ENCODE measurements around the gene WHRN.

WHRN gene

GRCh38 chr9:114505187-114506081, at the start of gene WHRN:
WHRN (minus strand) TSS chr9:114505473; CDS start chr9:114504801, 672 bp downstream.
- DNase-seq, result peak; percentile 86

DNA sequence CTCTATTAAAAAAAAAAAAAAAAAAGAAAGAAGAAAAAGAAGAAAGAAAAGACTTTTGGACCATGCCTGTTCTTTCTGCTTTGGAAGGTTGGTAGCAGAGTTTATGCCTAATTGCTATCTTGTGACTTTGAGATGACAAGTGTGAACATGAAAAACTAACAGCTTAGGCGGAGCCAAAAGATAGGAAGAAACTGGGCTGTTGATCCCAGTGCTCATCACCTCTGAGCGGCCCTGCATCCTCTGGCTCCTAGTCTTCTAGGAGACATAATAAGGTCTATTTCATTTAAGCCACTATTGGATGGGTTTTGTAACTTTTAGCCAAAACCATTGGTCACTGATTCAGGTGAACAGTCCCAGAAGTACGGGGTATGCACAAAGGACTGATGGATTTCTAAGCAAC, 47.9 kb upstream of the WHRN start:
- no peak for DNase-seq

DNA sequence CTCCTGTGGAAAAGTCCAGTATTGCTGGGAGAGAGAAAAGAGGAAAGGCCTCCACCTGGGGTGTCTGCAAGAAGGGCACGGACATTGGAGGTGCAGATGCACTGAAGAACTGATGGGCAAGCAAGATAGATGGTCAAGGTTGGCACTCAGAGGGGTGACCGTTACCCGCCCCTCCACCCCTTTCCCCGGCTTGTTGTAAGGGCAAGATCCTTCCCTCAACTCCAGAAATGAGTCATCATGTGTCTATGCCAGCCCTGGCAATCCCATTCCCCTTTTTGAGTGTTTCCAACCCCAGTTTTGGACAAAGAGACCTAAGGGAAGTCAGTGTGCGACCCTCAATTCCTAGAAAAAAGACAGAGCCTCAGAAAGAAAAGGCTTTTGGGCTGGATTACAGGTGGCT, 47.4 kb upstream of the WHRN start:
- no peak for DNase-seq

- DNase-seq, result peak; percentile 95
Observed at GRCh38 chr9:114551750-114552685, 46.7 kb upstream of the WHRN start.

DNA sequence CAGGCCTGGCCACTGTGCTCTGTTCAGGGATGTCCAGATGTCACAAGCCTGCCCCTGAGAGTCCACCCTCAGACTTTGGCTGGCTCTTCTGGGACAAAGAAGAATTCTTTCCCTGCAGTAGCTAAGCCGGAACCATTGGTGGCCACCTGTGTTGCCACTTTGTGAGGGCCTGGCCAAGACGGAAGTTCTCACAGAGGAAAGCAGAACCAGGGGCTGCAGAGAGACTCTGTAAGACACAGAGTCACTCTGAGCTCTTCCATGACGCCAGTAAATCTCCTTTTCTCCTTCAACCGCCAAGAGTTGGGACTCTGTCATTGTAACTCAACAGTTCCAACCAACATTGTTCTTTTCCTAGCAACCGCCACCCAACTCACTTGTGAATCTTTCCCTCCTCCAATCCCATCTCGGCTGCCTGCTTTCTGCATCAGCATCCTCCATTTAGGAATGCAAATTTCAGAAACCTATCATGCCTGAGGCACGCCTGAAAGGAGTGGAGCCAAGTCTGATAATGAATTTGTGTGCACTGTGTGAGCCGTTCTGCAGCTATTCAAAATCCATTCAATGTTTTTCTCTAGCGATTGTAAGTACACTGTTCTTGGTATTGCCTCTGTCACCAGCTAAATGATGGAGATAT, 44.5 kb upstream of the WHRN start:
- DNase-seq, result peak; percentile 53

DNA sequence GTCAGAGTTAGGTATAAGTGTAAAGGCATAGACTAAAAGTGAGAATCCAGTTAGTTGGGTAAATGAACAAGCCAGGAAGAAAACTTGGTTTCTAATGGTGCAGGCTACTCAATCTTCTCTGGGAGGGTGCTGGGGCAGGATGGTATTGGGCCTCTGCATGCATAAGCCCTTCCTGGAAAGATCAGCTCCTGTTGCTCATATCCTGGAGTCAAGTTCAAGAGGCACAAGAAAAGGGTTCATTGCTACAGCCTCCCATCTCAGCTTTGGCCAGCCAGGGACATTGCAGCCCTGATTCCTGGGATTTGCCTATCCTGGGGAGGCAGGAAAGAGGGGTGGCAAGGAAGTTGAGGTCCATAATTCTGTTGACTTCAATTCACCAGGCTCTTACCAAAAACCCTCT, 41.6 kb upstream of the WHRN start:
- no peak for DNase-seq

DNA sequence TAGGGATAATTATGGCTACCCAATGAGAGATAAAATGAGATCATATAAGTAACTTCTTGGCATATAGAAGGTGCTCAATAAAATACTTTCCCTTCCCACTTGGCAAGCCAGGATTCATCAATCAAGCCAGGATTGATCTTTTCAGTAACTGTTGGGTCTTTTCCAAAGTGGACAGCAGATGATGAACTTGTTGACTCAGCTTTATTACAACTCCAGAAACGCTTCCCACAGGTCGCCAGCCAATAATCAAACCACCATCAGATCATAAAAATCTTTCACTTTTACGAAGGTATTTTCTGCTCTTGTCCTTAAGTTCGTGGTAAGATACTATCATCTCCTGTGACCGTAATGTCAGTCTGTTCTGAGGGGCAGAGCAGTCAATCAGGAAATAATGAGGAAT, 39.8 kb upstream of the WHRN start:
- no peak for DNase-seq

DNA sequence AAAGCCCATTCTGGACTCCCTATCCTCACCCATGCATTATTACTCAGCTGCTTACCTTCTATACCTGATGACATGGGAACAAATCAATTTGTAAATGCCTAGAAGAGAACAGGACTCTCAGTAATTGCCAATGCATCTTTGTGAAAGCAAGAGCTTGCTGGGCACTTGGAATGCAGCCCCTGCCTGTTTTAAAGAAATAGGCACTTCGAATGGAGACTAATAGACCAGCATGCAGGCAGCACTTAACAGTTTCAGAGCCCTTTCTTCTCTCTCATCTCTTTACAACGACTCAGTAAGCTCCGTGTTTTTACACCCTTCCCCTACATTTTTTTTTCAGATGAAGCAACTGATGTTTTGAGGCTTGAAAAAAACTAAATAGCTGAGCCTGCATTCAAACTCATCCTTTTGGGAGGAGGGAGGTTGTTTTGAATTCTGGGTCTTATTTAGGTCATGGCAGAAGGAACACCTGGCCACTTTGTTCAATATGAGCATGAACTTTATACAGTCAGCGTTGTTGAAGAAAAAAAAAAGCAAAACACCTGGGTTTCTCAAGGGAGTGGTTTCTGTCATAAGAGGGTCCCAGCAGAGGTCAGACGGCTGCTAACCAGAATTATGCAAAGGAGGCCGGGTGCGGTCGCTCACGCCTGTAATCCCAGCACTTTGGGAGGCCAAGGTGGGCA, 34.6 kb upstream of the WHRN start:
- no peak for DNase-seq

DNA sequence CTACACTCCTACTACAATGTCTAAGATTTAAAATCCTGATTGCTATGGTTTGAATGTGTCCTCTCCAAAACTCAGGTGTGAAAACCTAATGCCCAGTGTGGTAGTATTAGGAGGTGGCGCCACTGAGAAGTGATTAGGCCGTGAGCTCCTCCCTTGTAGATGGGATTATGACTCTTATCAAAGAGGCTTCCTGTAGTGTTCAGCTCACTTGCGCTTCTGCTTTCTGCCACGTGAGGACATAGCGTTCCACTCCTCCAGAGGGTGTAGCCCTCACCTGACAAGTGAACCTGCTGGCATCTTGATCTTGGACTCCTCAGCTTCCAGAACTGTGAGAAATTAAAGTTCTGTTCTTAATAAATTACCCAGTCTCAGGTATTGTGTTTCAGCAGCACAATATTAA, 33.0 kb upstream of the WHRN start:
- no peak for DNase-seq

GRCh38 chr9:114532561-114533237, 27.4 kb upstream of the WHRN start:
- DNase-seq, result no peak

GRCh38 chr9:114529285-114529684, 24.0 kb upstream of the WHRN start:
- DNase-seq, result no peak

- DNase-seq, result no peak
Observed at GRCh38 chr9:114526807-114527206, 21.5 kb upstream of the WHRN start.

- DNase-seq, result peak; percentile 76
Observed at GRCh38 chr9:114525513-114525912, 20.2 kb upstream of the WHRN start.

GRCh38 chr9:114524247-114524681, 19.0 kb upstream of the WHRN start:
- DNase-seq, result peak; percentile 61

GRCh38 chr9:114522847-114523246, 17.6 kb upstream of the WHRN start:
- DNase-seq, result no peak

GRCh38 chr9:114522286-114522685, 17.0 kb upstream of the WHRN start:
- DNase-seq, result no peak

GRCh38 chr9:114521846-114522245, 16.6 kb upstream of the WHRN start:
- DNase-seq, result peak; percentile 31

- no peak for DNase-seq
Observed at GRCh38 chr9:114518599-114519022, 13.3 kb upstream of the WHRN start.

DNA sequence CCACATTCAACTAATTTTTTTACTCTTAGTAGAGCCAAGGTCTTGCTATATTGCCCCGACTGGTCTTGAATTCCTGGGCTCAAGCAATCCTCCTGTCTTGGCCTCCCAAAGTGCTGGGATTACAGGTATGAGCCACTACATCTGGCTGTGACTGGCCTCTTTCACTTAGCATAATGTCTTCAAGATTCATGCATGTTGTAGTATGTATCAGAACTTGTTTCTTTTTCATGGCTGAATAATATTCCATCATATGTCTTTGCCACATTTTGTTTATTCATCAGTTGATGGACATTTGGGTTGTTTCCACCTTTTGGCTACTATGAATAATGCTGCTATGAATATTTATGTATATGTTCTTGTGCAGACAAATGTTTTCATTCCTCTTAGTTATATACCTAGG, 12.8 kb upstream of the WHRN start:
- no peak for DNase-seq

GRCh38 chr9:114516913-114517312, 11.6 kb upstream of the WHRN start:
- DNase-seq, result peak; percentile 67

DNA sequence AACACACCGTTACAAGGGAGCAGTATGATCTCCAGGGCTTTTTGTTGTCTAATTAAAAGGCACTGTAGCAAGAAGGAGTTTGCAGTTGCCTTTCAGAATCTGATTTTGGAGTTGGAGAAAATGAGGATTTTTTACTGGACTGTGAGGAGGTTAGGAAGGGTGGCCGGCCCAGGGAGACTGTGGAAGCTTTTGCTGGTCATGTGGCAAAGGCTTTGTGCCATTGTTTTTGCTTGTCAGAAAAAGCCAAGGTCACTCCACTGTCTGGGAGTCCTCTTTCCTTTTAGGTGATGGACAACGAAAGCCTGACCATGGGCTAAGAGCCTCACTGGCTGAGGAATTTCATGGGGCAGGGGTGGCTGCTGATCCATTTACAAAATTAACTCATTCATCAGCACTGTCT, 10.3 kb upstream of the WHRN start:
- no peak for DNase-seq

- no peak for DNase-seq
Observed at GRCh38 chr9:114513959-114514267, 8.6 kb upstream of the WHRN start.
